ENCODE results near the gene FOXP1. TPM values are rescaled to one million over a fixed set of nuclear protein-coding genes. Genes with fewer than 3 reads are reported as not detected.

FOXP1 gene
- total RNA-seq, 4 donors from 2014 or later: 49.8 to 157 (median 71.9) TPM

GRCh38 chr3:71121429-71122167 is 461.9 kb downstream of the FOXP1 start:
- TF ChIP-seq EP300 (IDR thresholded peaks at IDR 0.05) (no peak), POLR2A (IDR thresholded peaks at IDR 0.05) (no peak), POLR2AphosphoS5 (IDR thresholded peaks at IDR 0.05) (no peak)
- TF ChIP-seq, protein P1, sequence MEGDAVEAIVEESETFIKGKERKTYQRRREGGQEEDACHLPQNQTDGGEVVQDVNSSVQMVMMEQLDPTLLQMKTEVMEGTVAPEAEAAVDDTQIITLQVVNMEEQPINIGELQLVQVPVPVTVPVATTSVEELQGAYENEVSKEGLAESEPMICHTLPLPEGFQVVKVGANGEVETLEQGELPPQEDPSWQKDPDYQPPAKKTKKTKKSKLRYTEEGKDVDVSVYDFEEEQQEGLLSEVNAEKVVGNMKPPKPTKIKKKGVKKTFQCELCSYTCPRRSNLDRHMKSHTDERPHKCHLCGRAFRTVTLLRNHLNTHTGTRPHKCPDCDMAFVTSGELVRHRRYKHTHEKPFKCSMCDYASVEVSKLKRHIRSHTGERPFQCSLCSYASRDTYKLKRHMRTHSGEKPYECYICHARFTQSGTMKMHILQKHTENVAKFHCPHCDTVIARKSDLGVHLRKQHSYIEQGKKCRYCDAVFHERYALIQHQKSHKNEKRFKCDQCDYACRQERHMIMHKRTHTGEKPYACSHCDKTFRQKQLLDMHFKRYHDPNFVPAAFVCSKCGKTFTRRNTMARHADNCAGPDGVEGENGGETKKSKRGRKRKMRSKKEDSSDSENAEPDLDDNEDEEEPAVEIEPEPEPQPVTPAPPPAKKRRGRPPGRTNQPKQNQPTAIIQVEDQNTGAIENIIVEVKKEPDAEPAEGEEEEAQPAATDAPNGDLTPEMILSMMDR (IDR thresholded peaks at IDR 0.05): no peak
- H3K4me1 ChIP-seq: peaks cover 3% of the 10 kb centered on the region
- no peaks in the 10 kb centered on the region for H3K9me3 ChIP-seq
- H3K36me3 ChIP-seq: no peaks in the 10 kb centered on the region
- H3K27ac ChIP-seq: no peak overlapping the region
- no peak overlapping the region for H3K4me3 ChIP-seq
- DNase-seq (ENCODE audit: low spot score in 2 of 2): no peak
- 75% methylated on average over 3 of the region's 3 CpGs for WGBS
- H3K27me3 ChIP-seq: no peaks in the 10 kb centered on the region

- Histone ChIP-seq H3K27ac (no peak overlapping the region), H3K36me3 (no peaks in the 10 kb centered on the region), H3K4me3 (no peak overlapping the region), H3K27me3 (no peaks in the 10 kb centered on the region), H3K9me3 (no peaks in the 10 kb centered on the region), H3K4me1 (peaks cover 3% of the 10 kb centered on the region)
- no peak for DNase-seq (ENCODE audit: low spot score in 2 of 2)
- TF ChIP-seq POLR2A (IDR thresholded peaks at IDR 0.05) (no peak), POLR2AphosphoS5 (IDR thresholded peaks at IDR 0.05) (no peak), EP300 (IDR thresholded peaks at IDR 0.05) (no peak)
- TF ChIP-seq, protein P1 (IDR thresholded peaks at IDR 0.05): no peak
Measured at GRCh38 chr3:71120012-71120411, 463.5 kb downstream of the FOXP1 start.

DNA sequence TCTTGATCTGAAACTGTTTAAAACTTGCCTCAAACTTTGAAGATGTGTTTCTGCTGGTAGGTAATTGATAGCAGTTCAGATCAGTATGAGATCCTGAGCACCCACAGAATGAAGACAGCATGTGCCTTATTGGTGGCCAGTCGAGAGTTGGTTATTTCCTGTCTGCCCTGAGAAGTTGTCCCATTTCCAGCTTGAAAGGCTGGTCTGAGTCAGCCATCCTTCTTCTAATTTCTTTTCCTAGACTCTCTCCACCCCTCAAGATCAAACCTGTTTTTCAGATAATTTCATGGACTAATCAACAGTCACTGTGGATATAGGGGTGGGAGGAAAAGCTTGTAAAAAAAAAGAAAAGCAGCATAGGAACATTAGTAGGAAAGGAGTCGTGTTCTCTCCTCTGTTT is 464.4 kb downstream of the FOXP1 start:
- Histone ChIP-seq H3K9me3 (no peaks in the 10 kb centered on the region), H3K36me3 (no peaks in the 10 kb centered on the region), H3K4me3 (no peak overlapping the region), H3K27me3 (no peaks in the 10 kb centered on the region), H3K27ac (no peak overlapping the region), H3K4me1 (peaks cover 3% of the 10 kb centered on the region)
- TF ChIP-seq EP300 (IDR thresholded peaks at IDR 0.05) (no peak), POLR2AphosphoS5 (IDR thresholded peaks at IDR 0.05) (no peak), POLR2A (IDR thresholded peaks at IDR 0.05) (no peak)
- TF ChIP-seq, protein P1 (IDR thresholded peaks at IDR 0.05): no peak
- 52% methylated on average over 2 of the region's 2 CpGs for WGBS
- no peak for DNase-seq (ENCODE audit: low spot score in 2 of 2)

DNA sequence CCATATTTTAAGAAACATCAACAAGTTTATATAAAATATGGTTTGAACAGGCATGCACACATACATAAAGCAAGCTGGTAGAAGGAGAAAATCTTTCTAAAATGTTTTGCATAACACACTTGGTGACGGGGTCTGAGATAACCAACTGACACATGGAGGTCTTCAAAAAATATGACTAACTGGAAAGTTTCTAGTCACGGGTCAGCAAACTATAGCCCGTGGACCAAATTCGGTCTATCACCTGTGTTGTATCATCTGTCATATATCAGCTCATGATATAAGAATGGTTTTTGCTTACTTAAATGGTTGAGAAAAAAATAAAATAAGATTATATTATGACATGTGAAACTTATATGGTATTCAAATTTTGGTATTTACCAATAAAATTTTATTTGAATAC is 465.1 kb downstream of the FOXP1 start:
- no peak for DNase-seq (ENCODE audit: low spot score in 2 of 2)
- Histone ChIP-seq H3K4me1 (peaks cover 3% of the 10 kb centered on the region), H3K4me3 (no peak overlapping the region), H3K36me3 (no peaks in the 10 kb centered on the region), H3K27ac (no peak overlapping the region), H3K27me3 (no peaks in the 10 kb centered on the region), H3K9me3 (no peaks in the 10 kb centered on the region)
- 93% methylated on average over 4 of the region's 4 CpGs for WGBS
- TF ChIP-seq, protein P1 (IDR thresholded peaks at IDR 0.05): no peak
- no peak for TF ChIP-seq POLR2A (IDR thresholded peaks at IDR 0.05)

- Histone ChIP-seq H3K27ac (no peak overlapping the region), H3K4me1 (peaks cover 3% of the 10 kb centered on the region), H3K9me3 (no peaks in the 10 kb centered on the region), H3K4me3 (no peak overlapping the region), H3K36me3 (no peaks in the 10 kb centered on the region), H3K27me3 (no peaks in the 10 kb centered on the region)
- DNase-seq (ENCODE audit: low spot score in 2 of 2): no peak
- TF ChIP-seq POLR2A (IDR thresholded peaks at IDR 0.05): no peak
- TF ChIP-seq POLR2AphosphoS5 (IDR thresholded peaks at IDR 0.05): no peak
- no peak for TF ChIP-seq EP300 (IDR thresholded peaks at IDR 0.05)
- TF ChIP-seq, protein P1 (IDR thresholded peaks at IDR 0.05): no peak
- WGBS: 88% methylated on average over 7 of the region's 7 CpGs
Measured at GRCh38 chr3:71117572-71118247, 465.8 kb downstream of the FOXP1 start.
